NCI-H2107 treated with DMSO at 0.1 percent for 48 hours (cell line): ENCODE measurements around the gene NEURL4.

ENCODE experiments used
- DNase-seq: peaks from one replicate; lab custom pipeline; 2025; ENCODE audit not compliant: unreplicated experiment; lab: John Stamatoyannopoulos, UW

The NEURL4 gene

DNA sequence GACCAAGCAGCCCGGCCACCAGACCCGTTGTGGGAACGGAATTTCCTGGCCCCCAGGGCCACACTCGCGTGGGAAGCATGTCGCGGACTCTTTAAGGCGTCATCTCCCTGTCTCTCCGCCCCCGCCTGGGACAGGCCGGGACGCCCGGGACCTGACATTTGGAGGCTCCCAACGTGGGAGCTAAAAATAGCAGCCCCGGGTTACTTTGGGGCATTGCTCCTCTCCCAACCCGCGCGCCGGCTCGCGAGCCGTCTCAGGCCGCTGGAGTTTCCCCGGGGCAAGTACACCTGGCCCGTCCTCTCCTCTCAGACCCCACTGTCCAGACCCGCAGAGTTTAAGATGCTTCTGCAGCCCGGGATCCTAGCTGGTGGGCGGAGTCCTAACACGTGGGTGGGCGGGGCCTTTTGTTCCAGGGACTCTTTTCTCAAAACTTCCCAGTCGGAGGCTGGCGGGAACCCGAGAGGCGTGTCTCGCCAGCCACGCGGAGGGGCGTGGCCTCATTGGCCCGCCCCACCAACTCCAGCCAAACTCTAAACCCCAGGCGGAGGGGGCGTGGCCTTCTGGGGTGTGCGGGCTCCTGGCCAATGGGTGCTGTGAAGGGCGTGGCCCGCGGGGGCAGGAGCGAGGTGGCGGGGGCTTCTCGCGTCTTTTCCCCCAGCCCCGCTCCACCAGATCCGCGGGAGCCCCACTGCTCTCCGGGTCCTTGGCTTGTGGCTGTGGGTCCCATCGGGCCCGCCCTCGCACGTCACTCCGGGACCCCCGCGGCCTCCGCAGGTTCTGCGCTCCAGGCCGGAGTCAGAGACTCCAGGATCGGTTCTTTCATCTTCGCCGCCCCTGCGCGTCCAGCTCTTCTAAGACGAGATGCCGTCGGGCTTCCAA is 47.8 kb downstream of the NEURL4 start, which contains the start of gene SLC2A4:
SLC2A4 (plus strand) TSS at position 645 of the 879 bp plus-strand sequence; CDS start at position 862, 217 bp downstream.
- DNase-seq, result no peak

GRCh38 chr17:7280519-7281073 is 48.5 kb downstream of the NEURL4 start:
- DNase-seq, result peak; percentile 59

- no peak for DNase-seq
Observed at GRCh38 chr17:7279448-7279847, 49.7 kb downstream of the NEURL4 start.

- no peak for DNase-seq
Observed at GRCh38 chr17:7266784-7267183, 62.4 kb downstream of the NEURL4 start.
